Type B pancreatic cell (in vitro differentiated cells): ENCODE results near the gene TMEM151B. TPM values are rescaled to one million over a fixed set of nuclear protein-coding genes. Genes with fewer than 3 reads are reported as not detected.
A peak's percentile ranks its signal among the peaks of the same experiment; 100 is the strongest.

Source experiments
- DNase-seq: peaks from one replicate; pipeline ENCODE4 v3.0.0; 2021; ENCODE audit warnings: mixed read lengths; ENCODE audit not compliant: unreplicated experiment; ENCODE audit errors: extremely low spot score
- H3K27ac Mint-ChIP-seq: 2 replicates; pipeline ENCODE4 v1.8.0; 2021; ENCODE audit warnings: mild to moderate bottlenecking, mixed read lengths
- H3K27me3 Mint-ChIP-seq: 2 replicates; pipeline ENCODE4 v1.8.0; 2021; ENCODE audit warnings: mixed read lengths
- H3K36me3 Mint-ChIP-seq: 2 replicates; pipeline ENCODE4 v1.8.0; 2021; ENCODE audit warnings: mixed read lengths
- H3K4me1 Mint-ChIP-seq: one replicate; pipeline ENCODE4 v1.8.0; 2021; ENCODE audit warnings: mixed read lengths; ENCODE audit not compliant: unreplicated experiment
- H3K4me3 Mint-ChIP-seq: 2 replicates; pipeline ENCODE4 v1.8.0; 2021; ENCODE audit warnings: mild to moderate bottlenecking, mixed read lengths
- H3K9me3 Mint-ChIP-seq: 2 replicates; pipeline ENCODE4 v1.8.0; 2021; ENCODE audit warnings: mixed read lengths
- CTCF ChIP-seq: fragments of 200-600 bp; sonication (generic); conservative IDR thresholded peaks from 2 replicates; pipeline ENCODE4 v1.5.0; 2021; ENCODE audit warnings: antibody characterized with exemption, mild to moderate bottlenecking
- total RNA-seq: library from RNA; stranded (reverse); gene quantifications from 2 replicates; pipeline ENCODE4 v1.2.1, GENCODE V29; 2021; ENCODE audit warnings: low replicate concordance

Gene TMEM151B
- total RNA-seq, 1 donor from 2014 or later: 3.2 TPM

DNA sequence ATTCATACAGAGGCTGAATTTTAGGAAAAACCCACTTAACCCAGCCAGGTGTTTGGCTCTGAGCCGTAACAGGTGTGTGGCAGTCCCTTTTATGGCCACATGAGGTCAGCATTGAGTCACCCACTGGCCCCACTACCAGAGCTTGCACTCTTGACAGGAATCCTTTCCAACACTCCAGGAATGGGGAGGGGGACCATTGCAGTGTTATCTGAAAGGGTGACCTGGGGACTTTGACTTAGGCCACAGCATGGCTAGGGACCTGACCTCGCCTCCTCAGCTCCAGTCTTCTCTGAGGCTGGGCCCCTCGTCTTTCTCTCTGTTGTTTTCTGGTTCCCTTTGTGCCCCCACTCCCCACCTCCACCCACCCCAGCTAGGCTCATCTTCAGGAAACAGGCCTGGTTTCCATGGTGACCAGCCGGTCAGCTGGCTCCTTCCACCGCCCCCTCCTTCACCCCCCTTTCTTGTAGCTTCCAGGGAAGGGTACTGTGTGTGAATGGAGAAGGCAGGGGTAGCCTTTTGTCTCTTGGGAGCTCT, 2.1 kb upstream of the TMEM151B start:
- Mint-ChIP-seq H3K9me3 (no peaks in the 10 kb centered on the region), H3K4me1 (peaks cover 17% of the 10 kb centered on the region), H3K4me3 (peak overlapping the region; percentile 68), H3K27ac (no peak overlapping the region), H3K36me3 (no peaks in the 10 kb centered on the region), H3K27me3 (peaks cover 48% of the 10 kb centered on the region)
- no peak for DNase-seq
- TF ChIP-seq CTCF: peak; percentile 97

- H3K36me3 Mint-ChIP-seq: no peaks in the 10 kb centered on the region
- H3K27me3 Mint-ChIP-seq: peaks cover 56% of the 10 kb centered on the region
- TF ChIP-seq CTCF: no peak
- peak overlapping the region; percentile 83 for H3K4me3 Mint-ChIP-seq
- H3K9me3 Mint-ChIP-seq: no peaks in the 10 kb centered on the region
- peaks cover 5% of the 10 kb centered on the region for H3K4me1 Mint-ChIP-seq
- DNase-seq: no peak
- no peak overlapping the region for H3K27ac Mint-ChIP-seq
These were observed 901 bp upstream of the TMEM151B start for GRCh38 chr6:44269178-44269920.

DNA sequence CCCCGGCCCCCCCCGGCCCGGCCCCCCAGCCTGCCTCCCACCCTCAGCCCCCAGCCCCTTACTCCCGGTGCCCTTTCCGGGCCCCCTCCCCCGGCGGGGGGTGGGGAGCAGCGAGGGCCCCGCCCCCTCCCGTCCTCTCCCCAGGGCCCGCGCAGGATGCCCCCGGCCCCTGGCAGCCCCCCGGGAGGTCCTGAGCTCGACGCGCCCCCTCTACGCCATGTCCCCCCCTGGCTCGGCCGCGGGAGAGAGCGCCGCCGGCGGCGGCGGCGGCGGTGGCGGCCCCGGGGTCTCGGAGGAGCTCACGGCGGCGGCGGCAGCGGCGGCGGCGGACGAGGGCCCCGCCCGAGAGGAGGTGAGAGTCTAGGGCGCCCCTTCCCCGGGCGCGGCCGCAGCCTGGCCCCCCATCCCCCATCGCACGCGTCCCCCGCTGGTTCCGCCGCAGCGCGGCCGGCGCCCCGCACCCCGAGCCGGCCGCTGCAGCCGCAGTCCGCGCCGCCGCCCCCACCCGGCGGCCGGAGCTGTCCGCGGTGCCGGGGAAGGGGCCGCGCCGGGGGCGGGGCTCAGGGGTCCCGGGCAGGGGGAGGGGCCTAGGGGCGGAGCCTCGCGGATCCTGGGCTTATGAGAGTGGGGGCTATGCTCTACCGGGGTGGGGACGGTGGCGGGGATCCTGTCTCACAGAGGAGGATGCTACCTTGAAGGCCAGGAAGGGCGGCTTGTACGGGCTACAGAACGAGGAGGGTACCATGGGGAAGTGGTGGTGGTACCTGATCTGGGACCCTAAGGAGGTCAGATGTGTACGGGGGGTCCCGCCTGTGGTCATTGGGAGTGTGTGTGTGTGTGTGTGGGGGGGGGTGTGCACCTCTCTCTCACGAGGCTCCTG, 516 bp downstream of the TMEM151B start:
- no peaks in the 10 kb centered on the region for H3K4me1 Mint-ChIP-seq
- no peak overlapping the region for H3K27ac Mint-ChIP-seq
- H3K4me3 Mint-ChIP-seq: peak overlapping the region; percentile 81
- no peaks in the 10 kb centered on the region for H3K9me3 Mint-ChIP-seq
- no peak for DNase-seq
- no peak for TF ChIP-seq CTCF
- no peaks in the 10 kb centered on the region for H3K36me3 Mint-ChIP-seq
- peaks cover 60% of the 10 kb centered on the region for H3K27me3 Mint-ChIP-seq

- H3K4me1 Mint-ChIP-seq: no peaks in the 10 kb centered on the region
- DNase-seq: no peak
- H3K36me3 Mint-ChIP-seq: no peaks in the 10 kb centered on the region
- no peak for TF ChIP-seq CTCF
- peaks cover 60% of the 10 kb centered on the region for H3K27me3 Mint-ChIP-seq
- no peak overlapping the region for H3K27ac Mint-ChIP-seq
- H3K9me3 Mint-ChIP-seq: no peaks in the 10 kb centered on the region
- H3K4me3 Mint-ChIP-seq: peak overlapping the region; percentile 81
These were observed 1.1 kb downstream of the TMEM151B start for GRCh38 chr6:44271406-44271723.

DNA sequence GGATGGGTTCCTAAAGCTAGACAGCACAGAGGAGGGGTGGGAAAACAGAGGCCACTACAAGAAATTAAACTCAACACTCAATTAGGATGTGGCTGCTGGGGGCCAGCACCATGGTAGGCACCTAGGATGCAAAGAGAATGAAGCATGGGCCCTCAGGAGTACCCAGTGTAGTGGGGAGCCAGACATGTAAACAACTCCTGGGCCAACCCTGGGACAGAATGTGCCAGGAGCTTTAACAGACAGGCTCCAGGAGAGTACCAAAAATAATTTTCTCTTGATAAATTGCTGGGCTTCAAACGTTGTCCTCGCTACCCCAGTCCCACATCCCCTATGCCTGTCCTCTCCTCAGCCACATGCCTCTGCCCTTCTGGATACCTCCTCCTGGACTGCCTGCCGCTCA, 1.7 kb downstream of the TMEM151B start:
- H3K27ac Mint-ChIP-seq: no peak overlapping the region
- H3K4me1 Mint-ChIP-seq: no peaks in the 10 kb centered on the region
- no peaks in the 10 kb centered on the region for H3K9me3 Mint-ChIP-seq
- H3K36me3 Mint-ChIP-seq: no peaks in the 10 kb centered on the region
- DNase-seq: no peak
- no peak for TF ChIP-seq CTCF
- H3K27me3 Mint-ChIP-seq: peaks cover 60% of the 10 kb centered on the region
- peak overlapping the region; percentile 81 for H3K4me3 Mint-ChIP-seq
